AG09309 (cell line): ENCODE results near the gene KRTAP19-8.

ENCODE experiments used
- DNase-seq: peaks from one replicate; pipeline ENCODE4 v3.0.0-alpha.2; 2010; ENCODE audit warnings: low read depth
- H3K4me3 ChIP-seq: 2 replicates; pipeline ENCODE4 v1.5.1; 2011; ENCODE audit warnings: mild to moderate bottlenecking, low read depth, low read length, moderate library complexity; ENCODE audit not compliant: control insufficient read depth
- CTCF ChIP-seq: IDR thresholded peaks from 2 replicates; pipeline ENCODE4 v1.5.1; 2011; ENCODE audit warnings: mild to moderate bottlenecking, low read depth, low read length, inconsistent platforms; ENCODE audit not compliant: insufficient read depth, control insufficient read depth; ENCODE audit errors: missing control alignments

The KRTAP19-8 gene

GRCh38 chr21:31072533-31072932, 34.3 kb upstream of the KRTAP19-8 start:
- no peak overlapping the region for H3K4me3 ChIP-seq
- TF ChIP-seq CTCF = no peak
- DNase-seq = no peak

DNA sequence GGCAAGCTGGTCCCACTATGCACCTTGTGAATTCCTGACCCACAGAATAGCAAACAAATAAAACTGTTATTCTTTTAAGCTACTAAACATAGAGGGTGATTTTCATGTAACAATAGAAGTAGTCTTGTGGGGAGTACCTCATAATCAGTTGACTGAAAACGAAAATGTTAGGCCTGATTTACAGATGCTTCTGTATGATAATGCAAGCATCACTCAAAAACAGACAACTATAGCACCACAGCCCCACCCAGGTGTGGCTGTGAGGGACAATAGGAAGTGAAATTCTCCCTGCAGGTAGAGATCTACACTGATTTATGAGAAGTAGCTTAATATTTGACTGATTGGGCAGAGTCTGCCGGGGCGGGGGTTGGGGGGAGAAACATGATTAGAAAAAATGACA, 26.5 kb upstream of the KRTAP19-8 start:
- DNase-seq = no peak
- TF ChIP-seq CTCF = no peak
- no peak overlapping the region for H3K4me3 ChIP-seq

- no peak overlapping the region for H3K4me3 ChIP-seq
- no peak for TF ChIP-seq CTCF
- no peak for DNase-seq
Measured at GRCh38 chr21:31052489-31053142, 14.3 kb upstream of the KRTAP19-8 start.

DNA sequence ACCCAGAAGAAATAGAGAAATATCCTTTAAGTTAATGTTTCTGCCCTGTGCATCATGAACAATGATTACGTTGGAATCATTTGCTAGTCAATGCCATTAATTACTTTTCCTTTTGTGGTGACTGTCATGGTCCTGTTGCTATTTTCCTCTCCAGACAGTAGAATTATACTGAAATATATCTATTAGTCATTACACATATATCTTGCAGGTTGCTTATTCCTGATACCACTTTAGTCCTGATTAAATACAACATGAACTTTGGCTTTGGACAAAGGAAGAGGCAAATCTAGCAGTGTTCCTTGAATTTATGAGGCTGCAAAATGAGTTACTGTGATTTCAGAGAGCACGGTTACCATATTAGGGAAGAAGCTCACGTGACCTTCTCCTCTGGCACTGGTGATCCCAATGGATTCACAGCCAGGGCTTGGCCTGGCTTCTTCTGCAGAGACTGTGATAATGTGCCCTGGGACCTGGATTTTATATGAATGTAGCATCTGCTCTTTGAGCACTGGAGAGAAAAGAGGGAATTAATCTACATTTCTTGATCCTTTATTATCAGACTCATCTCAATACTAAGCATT, 12.4 kb upstream of the KRTAP19-8 start:
- TF ChIP-seq CTCF = no peak
- H3K4me3 ChIP-seq = no peak overlapping the region
- DNase-seq = no peak

- no peak for TF ChIP-seq CTCF
- H3K4me3 ChIP-seq = no peak overlapping the region
- no peak for DNase-seq
Measured at GRCh38 chr21:31045841-31046240, 7.6 kb upstream of the KRTAP19-8 start.

DNA sequence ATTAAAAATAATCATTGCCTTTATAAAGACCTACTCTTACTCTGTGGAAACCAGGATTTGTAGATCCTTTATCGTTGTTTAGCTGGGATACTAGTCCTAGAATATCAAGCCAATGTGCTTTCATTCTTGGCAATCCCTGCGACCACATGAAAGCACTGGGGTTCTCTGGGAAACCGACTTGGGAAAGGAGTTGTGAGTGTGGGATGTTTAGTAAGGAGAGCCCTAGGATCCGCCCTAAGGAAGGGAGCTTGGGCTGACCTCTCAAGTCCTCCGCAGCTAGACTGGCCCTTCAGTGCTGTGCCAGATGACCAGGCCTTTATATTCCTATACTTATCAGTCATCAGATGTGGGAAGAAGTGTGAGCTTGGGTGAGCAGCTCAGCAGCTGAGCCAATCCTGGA, 5.2 kb upstream of the KRTAP19-8 start:
- DNase-seq = no peak
- TF ChIP-seq CTCF = no peak

DNA sequence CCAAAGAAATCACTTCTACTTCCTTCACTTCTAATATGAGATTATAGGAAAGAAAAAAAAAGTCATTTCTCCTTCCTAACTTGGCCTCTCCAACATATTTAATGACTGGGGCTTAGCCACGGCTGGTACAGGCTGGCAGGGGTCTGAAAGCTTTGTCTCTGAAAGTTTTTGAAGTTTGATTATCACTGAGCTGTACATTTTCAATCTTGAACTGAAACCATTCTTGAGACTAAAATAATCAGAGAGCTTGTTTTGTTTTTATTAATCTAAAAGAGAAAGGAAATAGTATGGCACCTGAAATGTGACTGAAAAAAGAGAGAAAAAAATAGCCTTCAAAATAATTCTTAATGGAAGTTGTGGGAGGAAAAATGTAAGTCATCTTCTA, 3.8 kb upstream of the KRTAP19-8 start:
- DNase-seq = no peak
- TF ChIP-seq CTCF = no peak
- no peak overlapping the region for H3K4me3 ChIP-seq

More for the DNA sequence above, 5.2 kb upstream of the KRTAP19-8 start:
- no peak overlapping the region for H3K4me3 ChIP-seq
